GM19397 (cell line): ENCODE data around the gene RPS26.
"Not testable (repeated sequence)": the region's sequence is repeated elsewhere in the genome, so short reads cannot be mapped to it uniquely, and the experiment has no call there.

ENCODE experiments used
- ATAC-seq: cut with Tn5 transposase; IDR thresholded peaks from one replicate; pipeline ENCODE4 v1.9.1; 2021; ENCODE audit warnings: mild to moderate bottlenecking, moderate library complexity; ENCODE audit not compliant: unreplicated experiment

The RPS26 gene

DNA sequence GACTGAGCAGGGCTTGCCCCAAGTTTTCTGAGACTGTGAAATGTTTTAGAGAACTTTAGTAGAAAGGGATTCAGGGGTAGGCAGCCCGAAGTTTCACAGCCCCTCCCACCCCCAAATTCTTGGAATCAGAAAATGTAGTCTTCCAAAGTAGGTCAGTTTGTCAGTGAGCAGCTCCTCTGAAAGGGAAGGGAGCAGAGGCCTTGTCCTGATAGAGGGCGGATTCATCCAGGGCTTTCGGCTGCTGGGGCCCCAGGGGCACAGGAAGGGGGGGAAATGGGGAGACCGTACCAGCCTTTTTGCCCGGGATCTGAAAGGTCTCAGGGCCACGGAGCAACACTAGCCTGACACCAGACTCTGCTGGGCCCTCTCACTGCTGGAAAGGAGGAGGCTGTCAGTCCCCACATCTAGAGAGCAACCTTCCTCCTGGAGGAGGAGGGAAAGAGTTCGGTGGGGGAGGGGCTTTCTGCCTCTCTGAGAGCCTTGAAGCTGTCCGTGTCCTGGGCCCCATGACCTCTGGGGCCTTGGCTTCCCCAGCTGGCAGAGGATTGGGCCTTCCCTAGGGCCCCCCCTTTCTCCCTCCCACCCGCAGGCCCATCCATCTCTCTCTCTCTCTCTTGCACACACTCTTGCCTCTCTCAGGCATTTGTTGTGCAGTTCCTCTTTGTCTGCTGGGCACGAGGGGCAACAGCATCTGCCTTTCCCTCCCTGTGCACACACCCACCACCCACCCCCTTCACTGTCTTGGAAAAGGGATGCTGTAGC, 21.1 kb upstream of the RPS26 start, which contains the start of gene IKZF4:
Gene IKZF4, plus strand, starts transcription at position 621 of the 762 bp plus-strand sequence. CDS start 451 bp downstream, outside the sequence.
- no peak for ATAC-seq

DNA sequence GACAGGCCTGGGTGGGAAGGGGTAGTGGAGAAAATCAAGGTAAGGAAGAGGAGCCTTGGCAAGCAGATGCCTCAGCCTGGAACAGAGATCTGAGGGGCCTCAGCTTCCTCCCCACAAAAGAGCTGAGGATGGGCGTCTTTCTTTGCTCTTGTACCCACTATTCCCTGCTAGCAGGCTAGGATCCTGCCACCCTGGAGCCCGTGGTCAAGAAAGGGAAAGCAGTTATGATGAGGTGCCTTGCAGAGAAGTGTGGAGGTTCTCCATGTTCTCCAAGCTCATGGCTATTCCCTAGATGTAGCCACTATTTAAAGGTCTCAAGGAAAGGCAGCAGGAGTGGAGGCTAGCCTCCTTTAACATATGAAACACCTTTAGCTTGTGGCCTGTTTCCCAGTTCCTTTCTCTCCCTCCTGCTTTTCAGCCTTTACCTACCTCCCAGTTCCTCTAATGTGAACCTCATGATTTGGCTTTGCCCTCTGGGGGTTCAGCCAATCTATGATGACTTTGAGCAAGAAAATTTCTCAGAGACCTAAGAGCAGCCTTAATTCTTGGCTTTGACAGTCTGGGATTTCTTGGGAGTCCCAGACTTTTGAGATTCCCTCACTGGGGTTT, 19.7 kb upstream of the RPS26 start:
- no peak for ATAC-seq

DNA sequence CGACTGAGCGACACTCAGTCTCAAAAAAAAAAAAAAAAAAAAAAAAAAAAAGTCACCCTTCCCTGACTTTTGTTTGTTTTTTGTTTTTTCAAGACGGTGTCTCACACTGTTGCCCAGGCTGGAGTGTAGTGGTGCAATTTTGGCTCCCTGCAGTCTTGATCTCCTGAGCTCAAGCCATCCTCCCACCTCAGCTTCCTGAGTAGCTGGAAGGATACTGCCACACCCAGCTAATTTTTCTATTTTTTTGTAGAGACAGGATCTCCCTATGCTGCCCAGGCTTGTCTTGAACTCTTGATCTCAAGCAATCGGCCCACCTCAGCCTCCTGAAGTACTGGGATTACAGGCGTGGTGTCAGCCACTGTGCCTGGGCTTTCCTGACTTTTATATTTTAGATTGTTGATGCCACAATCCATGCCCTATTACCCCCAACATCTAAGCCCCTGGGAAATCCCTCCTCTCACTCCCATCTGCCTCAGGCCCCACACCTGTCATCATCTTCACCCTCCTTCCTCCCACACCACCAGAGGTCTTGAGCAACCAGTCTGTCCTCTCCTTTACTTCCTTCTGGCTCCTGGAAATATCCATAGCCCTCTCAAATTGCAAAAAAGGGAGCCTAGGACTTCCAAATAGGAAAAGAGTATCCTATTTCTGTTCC, 13.1 kb upstream of the RPS26 start:
- no peak for ATAC-seq

DNA sequence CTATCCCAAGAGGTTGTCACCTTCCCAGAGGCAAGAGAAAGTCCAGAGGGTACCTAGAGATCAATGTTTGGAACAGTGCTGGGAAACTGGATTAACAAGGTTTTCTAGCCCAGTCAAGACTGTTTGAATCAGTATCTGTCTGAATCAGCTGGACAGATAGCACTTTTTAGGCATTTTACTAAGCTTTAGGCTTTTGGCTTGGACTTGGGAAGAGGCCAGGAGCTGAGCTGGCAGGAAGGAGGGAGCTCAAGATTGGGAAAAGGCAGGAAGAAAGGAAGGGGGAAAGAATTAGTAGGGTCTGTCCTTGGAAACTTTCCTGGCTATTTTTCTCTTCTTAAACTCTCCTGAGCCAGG, 12.6 kb upstream of the RPS26 start:
- no peak for ATAC-seq

DNA sequence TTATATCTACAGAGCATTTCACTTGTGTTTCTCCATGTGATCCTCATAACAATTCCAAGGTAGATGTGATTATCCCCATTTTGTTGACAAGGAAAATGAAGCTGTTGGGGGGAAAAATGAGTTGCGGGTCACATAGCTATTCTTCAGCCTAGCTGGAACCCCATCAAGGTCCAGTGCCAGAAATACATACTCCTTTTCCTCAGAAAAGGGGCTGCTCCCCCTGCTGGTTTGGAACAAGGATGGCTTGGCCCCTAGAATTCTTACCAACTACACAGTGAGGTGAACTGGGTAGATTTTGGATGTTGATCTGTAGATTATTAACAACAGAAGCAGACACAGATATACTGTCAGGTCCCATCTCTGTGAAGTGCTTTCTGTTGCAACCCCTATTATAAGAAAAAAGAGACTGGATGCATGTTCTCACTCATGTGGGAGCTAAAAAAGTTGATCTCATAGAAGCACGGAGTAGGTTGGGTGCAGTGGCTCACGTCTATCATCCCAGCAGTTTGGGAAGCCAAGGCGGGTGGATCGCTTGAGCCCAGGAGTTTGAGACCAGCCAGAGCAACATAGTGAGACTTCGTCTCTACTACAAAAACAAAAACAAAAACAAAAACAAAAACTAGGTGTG, 11.9 kb upstream of the RPS26 start:
- no peak for ATAC-seq

DNA sequence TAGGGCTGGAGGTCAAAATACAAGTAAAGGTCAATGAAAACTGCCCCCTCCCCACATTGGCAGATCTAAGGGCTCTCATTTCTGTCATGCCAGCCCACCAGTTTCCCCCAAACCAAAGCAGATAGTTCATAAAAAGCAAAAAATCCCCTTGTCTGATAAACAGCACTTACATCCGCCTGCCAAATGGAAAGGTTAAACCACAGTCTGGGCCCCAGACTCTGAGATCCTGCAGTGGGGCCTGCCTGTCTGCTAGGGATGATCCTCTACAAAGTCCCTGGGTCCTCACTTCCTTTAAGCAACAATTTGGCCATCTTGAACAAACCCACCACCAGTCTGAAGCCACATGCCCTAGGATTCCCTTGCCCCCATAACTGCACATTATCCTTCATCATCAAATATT, 9.7 kb upstream of the RPS26 start:
- no peak for ATAC-seq

DNA sequence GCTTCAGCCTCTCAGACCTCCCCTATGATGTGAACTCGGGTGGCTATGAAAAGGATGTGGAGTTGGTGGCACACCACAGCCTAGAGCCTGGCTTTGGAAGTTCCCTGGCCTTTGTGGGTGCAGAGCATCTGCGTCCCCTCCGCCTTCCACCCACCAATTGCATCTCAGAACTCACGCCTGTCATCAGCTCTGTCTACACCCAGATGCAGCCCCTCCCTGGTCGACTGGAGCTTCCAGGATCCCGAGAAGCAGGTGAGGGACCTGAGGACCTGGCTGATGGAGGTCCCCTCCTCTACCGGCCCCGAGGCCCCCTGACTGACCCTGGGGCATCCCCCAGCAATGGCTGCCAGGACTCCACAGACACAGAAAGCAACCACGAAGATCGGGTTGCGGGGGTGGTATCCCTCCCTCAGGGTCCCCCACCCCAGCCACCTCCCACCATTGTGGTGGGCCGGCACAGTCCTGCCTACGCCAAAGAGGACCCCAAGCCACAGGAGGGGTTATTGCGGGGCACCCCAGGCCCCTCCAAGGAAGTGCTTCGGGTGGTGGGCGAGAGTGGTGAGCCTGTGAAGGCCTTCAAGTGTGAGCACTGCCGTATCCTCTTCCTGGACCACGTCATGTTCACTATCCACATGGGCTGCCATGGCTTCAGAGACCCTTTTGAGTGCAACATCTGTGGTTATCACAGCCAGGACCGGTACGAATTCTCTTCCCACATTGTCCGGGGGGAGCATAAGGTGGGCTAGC, 7.0 kb upstream of the RPS26 start:
- no peak for ATAC-seq

DNA sequence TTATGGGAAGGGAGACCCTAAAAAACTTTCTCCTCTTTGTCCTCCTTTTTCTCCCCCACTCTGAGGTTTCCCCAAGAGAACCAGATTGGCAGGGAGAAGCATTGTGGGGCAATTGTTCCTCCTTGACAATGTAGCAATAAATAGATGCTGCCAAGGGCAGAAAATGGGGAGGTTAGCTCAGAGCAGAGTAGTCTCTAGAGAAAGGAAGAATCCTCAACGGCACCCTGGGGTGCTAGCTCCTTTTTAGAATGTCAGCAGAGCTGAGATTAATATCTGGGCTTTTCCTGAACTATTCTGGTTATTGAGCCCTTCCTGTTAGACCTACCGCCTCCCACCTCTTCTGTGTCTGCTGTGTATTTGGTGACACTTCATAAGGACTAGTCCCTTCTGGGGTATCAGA, 4.6 kb upstream of the RPS26 start:
- ATAC-seq = no peak

DNA sequence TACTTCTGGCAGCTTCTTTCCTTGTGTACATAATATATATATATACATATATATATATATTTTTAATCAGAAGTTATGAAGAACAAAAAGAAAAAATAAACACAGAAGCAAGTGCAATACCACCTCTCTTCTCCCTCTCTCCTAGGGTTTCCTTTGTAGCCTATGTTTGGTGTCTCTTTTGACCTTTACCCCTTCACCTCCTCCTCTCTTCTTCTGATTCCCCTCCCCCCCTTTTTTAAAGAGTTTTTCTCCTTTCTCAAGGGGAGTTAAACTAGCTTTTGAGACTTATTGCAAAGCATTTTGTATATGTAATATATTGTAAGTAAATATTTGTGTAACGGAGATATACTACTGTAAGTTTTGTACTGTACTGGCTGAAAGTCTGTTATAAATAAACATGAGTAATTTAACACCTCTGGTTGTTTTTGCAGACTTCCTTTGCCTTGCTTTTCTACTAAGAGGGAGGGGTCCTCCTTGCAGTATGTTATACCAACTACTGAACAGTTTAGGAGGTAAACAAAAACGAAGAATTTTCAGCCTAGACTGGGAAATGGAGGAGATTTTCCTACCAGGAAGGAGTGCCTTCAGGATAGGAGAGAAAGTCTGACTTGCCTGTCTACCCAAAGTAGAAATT, 3.6 kb upstream of the RPS26 start:
- no peak for ATAC-seq

DNA sequence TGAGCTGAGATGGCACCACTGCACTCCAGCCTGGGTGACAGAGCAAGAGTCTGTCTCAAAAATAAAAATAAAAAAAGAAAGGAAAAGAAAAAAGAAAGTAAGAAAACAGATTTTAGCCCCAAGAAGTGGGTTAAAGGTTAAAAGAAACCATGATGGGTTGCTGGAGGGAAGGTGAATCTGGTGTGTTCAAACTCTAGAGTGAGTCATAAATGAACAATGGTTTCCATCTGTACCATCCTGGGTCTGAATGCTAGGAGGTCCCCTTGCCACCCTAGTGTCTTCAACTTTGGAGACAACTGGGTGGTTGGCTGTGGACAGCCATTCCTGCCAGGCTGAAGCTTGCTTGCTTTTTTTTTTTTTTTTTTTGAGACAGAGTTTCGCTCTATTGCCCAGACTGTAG, 1.6 kb upstream of the RPS26 start:
- ATAC-seq = no peak

DNA sequence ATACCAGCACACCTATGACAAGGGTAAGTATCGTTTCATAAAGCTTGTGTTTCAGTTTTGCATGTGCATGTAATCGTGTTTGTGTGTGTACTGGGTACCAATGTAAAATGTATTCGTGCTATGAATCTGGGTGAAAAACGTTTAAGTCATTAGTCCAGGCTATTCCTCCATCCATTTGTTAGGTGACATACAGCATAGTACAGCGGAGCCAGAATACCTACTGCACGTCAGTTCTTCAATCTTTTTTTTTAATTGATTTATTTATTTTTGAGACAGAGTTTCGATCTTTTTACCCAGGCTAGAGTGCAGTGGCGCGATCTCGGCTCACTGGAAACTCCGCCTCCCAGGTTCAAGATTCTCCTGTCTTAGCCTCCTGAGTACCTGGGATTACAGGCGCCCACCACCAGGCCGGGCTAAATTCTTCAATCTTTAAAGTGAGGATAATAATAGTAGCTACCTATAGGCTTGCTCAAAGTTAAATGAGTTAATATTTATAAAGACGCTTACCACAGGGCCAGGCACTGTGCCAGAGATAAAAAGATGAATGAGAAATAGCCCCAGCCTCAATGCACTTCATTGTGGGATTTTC, 661 bp upstream of the RPS26 start:
- ATAC-seq = no peak

DNA sequence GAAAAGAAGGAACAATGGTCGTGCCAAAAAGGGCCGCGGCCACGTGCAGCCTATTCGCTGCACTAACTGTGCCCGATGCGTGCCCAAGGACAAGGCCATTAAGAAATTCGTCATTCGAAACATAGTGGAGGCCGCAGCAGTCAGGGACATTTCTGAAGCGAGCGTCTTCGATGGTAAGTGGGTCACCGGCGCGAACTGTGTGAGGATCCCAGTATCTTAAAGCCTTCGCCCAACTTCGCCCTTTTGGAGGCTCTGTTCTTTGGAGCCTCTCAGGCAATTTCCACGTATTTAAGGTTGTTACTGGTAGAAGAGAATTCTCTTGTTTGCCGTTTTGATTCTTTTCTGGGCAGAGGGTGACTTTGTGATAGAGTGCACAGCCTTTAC, 704 bp downstream of the RPS26 start:
- ATAC-seq = not testable (repeated sequence)

DNA sequence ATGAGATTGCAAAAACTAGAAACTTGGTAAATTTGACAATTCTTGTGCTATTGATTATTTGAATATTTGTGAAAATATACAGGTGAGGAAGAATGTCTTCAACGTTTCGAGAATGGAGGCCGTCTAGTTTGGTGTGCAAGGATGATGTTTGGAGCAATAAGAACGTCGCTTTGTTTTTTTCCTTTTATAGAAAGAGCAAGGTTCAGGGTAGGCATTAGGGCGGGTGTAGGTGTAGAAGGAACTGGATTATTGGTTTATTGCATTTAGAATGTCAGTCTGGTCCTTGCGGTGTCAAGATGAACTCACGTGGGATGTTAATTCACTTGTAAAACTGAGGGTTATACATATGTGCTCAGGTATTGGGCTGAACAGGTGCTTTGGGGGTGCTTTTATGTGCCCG, 1.1 kb downstream of the RPS26 start:
- ATAC-seq = no peak

DNA sequence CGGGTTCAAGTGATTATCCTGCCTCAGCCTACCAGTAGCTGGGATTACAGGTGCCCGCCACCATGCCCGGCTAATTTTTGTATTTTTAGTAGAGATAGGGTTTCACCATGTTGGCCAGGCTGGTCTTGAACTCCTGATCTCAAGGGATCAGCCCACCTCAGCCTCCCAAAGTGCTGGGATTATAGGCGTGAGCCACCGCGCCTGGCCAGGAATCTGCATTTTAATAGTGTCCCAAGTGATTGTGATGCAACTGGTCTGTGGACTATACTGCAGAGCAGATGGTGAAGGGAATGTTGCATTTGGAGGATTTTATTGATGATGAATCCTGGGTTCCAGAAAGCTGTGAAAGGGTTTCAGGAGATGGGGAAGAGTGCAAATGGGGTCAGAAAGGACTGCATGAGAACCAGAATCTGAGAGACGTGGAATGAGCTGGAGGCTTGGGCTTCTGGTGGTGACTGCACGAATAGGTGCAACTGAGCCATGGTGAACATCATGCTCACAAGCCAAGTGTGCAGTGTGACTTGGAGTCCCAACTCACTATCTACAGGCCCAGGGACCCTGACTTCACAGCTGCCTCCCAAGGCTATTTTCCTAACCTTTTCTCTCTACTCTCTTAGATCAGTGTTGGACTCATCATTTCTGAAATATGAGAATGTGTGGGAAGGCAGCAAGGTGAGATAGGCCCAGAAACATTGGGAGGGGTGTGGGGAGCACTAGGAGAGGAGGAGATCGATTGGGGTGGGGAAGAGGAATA, 4.5 kb downstream of the RPS26 start:
- ATAC-seq = no peak

DNA sequence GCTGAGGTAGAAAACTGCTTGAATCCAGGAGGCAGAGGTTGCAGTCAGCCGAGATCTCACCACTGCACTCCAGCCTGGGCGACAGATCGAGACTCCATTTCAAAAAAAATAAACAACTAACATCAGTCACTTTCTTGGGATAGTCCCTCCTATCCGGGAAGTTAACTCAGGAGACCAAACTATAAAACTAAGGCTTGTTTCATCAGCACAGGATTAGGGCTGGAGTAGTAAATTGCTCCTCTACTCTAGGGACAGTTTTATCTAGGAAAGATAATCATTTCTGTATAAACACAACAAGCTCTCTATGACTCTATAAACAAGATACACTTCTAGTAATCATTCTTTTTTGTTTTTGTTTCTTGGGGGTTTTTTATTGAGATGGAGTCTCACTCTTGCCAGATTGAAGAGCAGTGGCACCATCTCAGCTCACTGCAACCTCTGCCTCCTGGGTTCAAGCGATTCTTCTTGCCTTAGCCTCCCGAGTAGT, 11.7 kb downstream of the RPS26 start:
- no peak for ATAC-seq

DNA sequence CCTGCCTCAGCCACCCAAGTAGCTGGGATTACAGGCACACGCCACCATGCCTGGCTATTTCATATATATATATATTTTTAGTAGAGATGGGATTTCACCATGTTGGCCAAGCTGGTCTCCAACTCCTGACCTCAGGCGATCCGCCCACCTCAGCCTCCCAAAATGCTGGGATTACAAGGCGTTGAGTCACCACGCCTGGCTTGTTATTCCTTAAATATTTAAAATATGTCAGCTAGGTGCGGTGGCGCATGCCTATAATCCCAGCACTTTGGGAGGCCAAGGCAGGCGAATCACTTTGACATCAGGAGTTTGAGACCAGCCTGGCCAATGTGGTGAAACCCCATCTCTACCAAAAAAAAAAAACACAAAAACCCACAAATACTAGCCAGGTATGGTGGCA, 18.2 kb downstream of the RPS26 start:
- not testable (repeated sequence) for ATAC-seq

DNA sequence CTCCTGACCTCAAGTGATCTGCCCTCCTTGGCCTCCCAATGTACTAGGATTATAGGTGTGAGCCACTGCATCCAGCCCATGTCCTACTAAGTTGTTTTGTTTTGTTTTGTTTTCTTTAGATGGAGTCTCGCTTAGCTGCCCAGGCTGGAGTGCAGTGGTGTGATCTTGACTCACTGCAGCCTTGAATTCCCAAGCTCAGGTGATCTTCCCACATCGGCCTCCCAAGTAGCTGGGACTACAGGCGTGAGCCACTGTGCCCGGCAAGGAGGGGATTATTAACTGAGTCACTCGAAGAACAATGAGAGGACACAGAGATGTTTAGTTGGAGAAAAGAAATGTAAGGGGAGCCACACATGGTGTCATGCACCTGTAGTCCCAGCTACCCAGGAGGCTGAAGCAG, 20.3 kb downstream of the RPS26 start:
- no peak for ATAC-seq

DNA sequence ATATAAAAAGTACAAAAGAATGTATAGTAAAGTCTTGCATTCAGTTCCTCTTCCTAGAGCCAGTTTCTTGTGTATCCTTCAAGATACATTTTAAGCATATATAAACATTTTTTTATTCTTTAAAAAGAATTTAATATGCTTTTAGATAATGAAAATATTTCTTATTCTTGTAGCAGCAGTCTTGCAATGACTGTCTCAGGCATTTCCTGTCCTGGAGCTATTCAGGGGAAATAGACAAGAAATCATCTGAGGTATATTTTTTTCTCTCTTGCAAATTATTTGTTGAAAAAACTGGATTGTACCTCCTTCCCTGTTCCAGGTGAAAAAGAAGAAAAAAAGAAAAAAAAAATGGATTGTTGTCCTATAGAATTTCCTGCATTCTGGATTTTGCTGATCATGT, 21.3 kb downstream of the RPS26 start:
- no peak for ATAC-seq

DNA sequence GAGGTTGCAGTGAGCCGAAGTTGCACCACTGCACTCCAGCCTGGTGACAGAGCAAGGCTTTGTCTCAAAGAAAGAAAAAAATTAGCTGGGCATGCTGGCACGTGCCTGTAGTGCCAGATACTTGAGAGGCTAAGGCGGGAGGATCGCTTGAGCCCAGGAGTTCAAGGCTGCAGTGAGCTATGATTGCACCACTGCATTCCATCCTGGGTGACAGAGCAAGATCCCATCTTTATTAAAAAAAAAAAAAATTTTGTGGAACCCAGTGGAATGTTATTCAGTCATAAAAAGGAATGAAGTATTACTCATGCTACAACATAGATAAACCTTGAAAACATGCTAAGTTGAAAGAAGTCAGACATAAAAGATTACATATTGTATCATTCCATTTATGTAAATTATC, 29.9 kb downstream of the RPS26 start:
- no peak for ATAC-seq
